Testis (tissue), 2 donors: ENCODE results near the gene LEAP2.

Experiments
- POLR2A ChIP-seq: fragments of 450-650 bp; IDR thresholded peaks from one replicate; pipeline ENCODE4 v1.6.1; 2017; ENCODE audit warnings: antibody characterized with exemption, mild to moderate bottlenecking, moderate library complexity
- TF ChIP-seq, protein P1 (sequence below), 3 experiments: fragments of 450-650 bp in 2 of 3; fragments of 200-600 bp in 1 of 3; sonication (generic) in 1 of 3; IDR thresholded peaks; one replicate each; pipeline ENCODE4 v1.5.1; 2016 to 2019; ENCODE audit warnings: antibody characterized with exemption in 3 of 3, mild to moderate bottlenecking in 2 of 3, moderate library complexity in 1 of 3

DNA sequence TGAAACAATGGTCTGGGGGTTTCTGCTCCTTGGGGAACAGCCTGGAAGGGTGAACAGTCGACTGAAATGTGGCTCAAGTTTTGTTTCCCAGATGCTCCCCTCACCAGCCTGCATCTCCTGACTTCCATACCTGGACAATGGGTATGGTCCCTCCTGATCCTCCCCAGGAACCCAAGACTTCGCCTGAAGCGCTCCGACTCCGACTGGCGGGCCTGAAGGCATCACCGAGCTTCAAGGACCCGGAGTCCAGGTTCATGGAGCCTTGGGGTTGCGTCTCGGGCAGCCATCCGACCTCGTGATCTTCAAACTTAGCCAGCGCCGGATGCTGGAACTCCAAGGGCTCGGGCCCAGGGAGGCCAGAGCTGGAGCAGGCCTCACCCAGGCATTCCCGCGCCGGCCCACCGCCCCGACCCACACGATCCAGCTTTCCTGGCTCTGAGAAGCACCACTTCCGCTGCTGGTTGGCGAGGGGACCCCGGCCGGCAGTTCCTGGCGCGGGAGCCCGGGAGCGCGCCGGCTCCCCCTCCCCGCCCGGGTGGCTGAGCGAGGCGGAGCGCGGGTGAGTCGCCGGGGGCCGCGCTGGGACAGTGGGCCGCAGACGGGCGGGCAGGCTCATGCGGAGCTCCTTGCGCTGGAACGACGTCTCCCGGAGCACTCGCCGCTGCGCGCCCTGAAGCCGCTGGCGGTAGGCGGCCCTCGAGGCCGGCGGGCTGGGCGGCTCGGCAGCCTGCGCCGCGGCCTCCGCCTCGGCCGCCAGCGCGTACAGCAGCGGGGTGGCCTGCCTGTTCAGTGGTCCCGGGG lies 48.2 kb upstream of the LEAP2 start:
- no peak for TF ChIP-seq POLR2A
- TF ChIP-seq, protein P1, sequence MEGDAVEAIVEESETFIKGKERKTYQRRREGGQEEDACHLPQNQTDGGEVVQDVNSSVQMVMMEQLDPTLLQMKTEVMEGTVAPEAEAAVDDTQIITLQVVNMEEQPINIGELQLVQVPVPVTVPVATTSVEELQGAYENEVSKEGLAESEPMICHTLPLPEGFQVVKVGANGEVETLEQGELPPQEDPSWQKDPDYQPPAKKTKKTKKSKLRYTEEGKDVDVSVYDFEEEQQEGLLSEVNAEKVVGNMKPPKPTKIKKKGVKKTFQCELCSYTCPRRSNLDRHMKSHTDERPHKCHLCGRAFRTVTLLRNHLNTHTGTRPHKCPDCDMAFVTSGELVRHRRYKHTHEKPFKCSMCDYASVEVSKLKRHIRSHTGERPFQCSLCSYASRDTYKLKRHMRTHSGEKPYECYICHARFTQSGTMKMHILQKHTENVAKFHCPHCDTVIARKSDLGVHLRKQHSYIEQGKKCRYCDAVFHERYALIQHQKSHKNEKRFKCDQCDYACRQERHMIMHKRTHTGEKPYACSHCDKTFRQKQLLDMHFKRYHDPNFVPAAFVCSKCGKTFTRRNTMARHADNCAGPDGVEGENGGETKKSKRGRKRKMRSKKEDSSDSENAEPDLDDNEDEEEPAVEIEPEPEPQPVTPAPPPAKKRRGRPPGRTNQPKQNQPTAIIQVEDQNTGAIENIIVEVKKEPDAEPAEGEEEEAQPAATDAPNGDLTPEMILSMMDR (IDR thresholded peaks at IDR 0.05), result no peak
